CD4-positive, CD25-positive, alpha-beta regulatory T cell (primary cell): ENCODE measurements around the gene HLA-DOA. TPM values are rescaled to one million over a fixed set of nuclear protein-coding genes. Genes with fewer than 3 reads are reported as not detected.

Experiments used
- ATAC-seq, 2 donors: fragments of 150-1000 bp; cut with Tn5 transposase; one replicate each; pipeline ENCODE4 v1.10.0; 2021; ENCODE audit warnings: low read depth in 2 of 2, moderate number of reproducible peaks in 2 of 2, moderate library complexity in 1 of 2
- DNase-seq, 3 donors: peaks; one replicate each; pipeline versions ENCODE4 v3.0.0 to v3.0.0-alpha.2; 2012 to 2022; ENCODE audit warnings: mixed read lengths in 1 of 3
- H3K27ac ChIP-seq: one replicate; pipeline ENCODE4 v1.7.0; 2013; ENCODE audit warnings: mild to moderate bottlenecking, low read length; ENCODE audit not compliant: insufficient read depth, poor library complexity, severe bottlenecking
- H3K27me3 ChIP-seq: one replicate; pipeline ENCODE4 v1.7.0; 2013; ENCODE audit warnings: low read length; ENCODE audit not compliant: control insufficient read depth, insufficient read depth
- H3K36me3 ChIP-seq: one replicate; pipeline ENCODE4 v1.7.0; 2013; ENCODE audit warnings: mild to moderate bottlenecking, low read length, moderate library complexity; ENCODE audit not compliant: control insufficient read depth, insufficient read depth
- H3K4me1 ChIP-seq: 2 replicates; pipeline ENCODE4 v1.7.0; 2013; ENCODE audit warnings: mild to moderate bottlenecking, low read length; ENCODE audit not compliant: insufficient read depth, control insufficient read depth, poor library complexity, severe bottlenecking
- H3K4me3 ChIP-seq: one replicate; pipeline ENCODE4 v1.7.0; 2013; ENCODE audit warnings: low read depth, mild to moderate bottlenecking, low read length, moderate library complexity
- H3K9me3 ChIP-seq, 2 experiments: 1 replicate in 1 of 2; 2 replicates in 1 of 2; pipeline ENCODE4 v1.7.0; 2013; ENCODE audit warnings: low read length in 2 of 2, mild to moderate bottlenecking in 1 of 2, moderate library complexity in 1 of 2; ENCODE audit not compliant: control insufficient read depth in 2 of 2
- H3K27ac Mint-ChIP-seq, 3 donors: one replicate each; pipeline ENCODE4 v1.8.0; 2020 to 2022; ENCODE audit warnings: mild to moderate bottlenecking in 3 of 3, mixed read lengths in 3 of 3, moderate library complexity in 2 of 3
- H3K27me3 Mint-ChIP-seq: one replicate; pipeline ENCODE4 v1.8.0; 2022; ENCODE audit warnings: mild to moderate bottlenecking, mixed read lengths
- H3K36me3 Mint-ChIP-seq: one replicate; pipeline ENCODE4 v1.8.0; 2020; ENCODE audit warnings: mixed read lengths
- H3K4me1 Mint-ChIP-seq, 4 donors: one replicate each; pipeline ENCODE4 v1.8.0; 2020 to 2022; ENCODE audit warnings: mixed read lengths in 4 of 4, mild to moderate bottlenecking in 1 of 4
- H3K4me3 Mint-ChIP-seq, 4 donors: one replicate each; pipeline ENCODE4 v1.8.0; 2020 to 2022; ENCODE audit warnings: mild to moderate bottlenecking in 4 of 4, mixed read lengths in 4 of 4, moderate library complexity in 3 of 4
- H3K9me3 Mint-ChIP-seq, 7 donors: one replicate each; pipeline ENCODE4 v1.8.0; 2020 to 2022; ENCODE audit warnings: mixed read lengths in 7 of 7, mild to moderate bottlenecking in 3 of 7, moderate library complexity in 2 of 7
- polyA plus RNA-seq, 4 donors: library from polyadenylated mRNA; unstranded; fragments of 300-500 nt; fragmentation: Illumina TruSeq; gene quantifications; one replicate each; pipeline ENCODE4 v1.2.3, GENCODE V29; 2021
- total RNA-seq: library from RNA; stranded (reverse); gene quantifications from one replicate; pipeline ENCODE4 v1.2.3, GENCODE V29; 2022

HLA-DOA gene
- total and polyA plus RNA-seq, 5 donors from 2014 or later, result 7.0 to 14.9 (median 9.4) TPM

DNA sequence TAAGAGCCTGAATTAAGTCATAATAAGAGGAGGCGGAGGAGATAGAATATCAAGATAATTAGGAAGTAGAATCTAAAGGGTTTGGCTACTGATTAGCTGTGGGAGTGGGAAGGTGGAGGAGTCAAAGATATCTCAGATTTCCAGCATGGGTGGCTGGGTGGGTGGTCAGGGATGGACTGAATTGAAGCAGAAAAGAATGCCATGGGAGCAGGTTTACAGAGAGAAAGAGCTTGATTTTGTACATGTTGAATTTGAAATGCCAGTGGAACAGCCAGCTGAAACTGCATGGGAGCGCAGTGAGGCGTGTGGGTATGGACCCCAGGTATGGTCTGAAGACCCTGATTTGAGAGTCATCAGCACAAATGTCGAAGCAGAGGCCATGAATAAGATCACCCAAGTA lies 55.1 kb downstream of the HLA-DOA start:
- DNase-seq (no peak), ATAC-seq (no peak)
- H3K27me3 Mint-ChIP-seq, result no peaks in the 10 kb centered on the region
- peaks cover 21 to 63% (median 42%) of the 10 kb centered on the region in 4 donors for H3K4me1 Mint-ChIP-seq
- H3K36me3 Mint-ChIP-seq, result peaks cover 5% of the 10 kb centered on the region
- Histone ChIP-seq H3K4me3 (no peak overlapping the region), H3K9me3 (no peaks in the 10 kb centered on the region), H3K4me1 (peaks cover 23% of the 10 kb centered on the region), H3K27ac (no peak overlapping the region), H3K27me3 (no peaks in the 10 kb centered on the region), H3K36me3 (no peaks in the 10 kb centered on the region)
- no peaks in the 10 kb centered on the region for H3K9me3 Mint-ChIP-seq
- peak overlapping the region in 1 of 3 donors; percentile 28 for H3K27ac Mint-ChIP-seq
- peak overlapping the region in 1 of 4 donors; percentile 19 for H3K4me3 Mint-ChIP-seq

Other genes with a start within 250 kb of the HLA-DOA start
- 5.4 TPM for gene HLA-DQB2, start 246.1 kb downstream of the HLA-DOA start, total RNA-seq
- gene HLA-DQB2, start 246.1 kb downstream of the HLA-DOA start, polyA plus RNA-seq, result 1 to 10 TPM in 2 of 4 donors, not detected in 2; 3.7 to 3.8 TPM
- gene HLA-DOB, start 192.6 kb downstream of the HLA-DOA start, total RNA-seq, result 6.8 TPM
- 1 to 10 TPM in 2 of 4 donors, under 1 TPM in 2; 0.31 to 4.3 (median 1.6) TPM for gene HLA-DOB, start 192.6 kb downstream of the HLA-DOA start, polyA plus RNA-seq
- 165 TPM for gene TAP2, start 170.9 kb downstream of the HLA-DOA start, total RNA-seq
- 10 to 100 TPM in 3 of 4 donors, 1 to 10 TPM in 1; 7.2 to 56.3 (median 31.9) TPM for gene TAP2, start 170.9 kb downstream of the HLA-DOA start, polyA plus RNA-seq
- 185 TPM for gene PSMB8, start 165.5 kb downstream of the HLA-DOA start, total RNA-seq
- 100 to 1,000 TPM; 462 to 803 (median 547) TPM for gene PSMB8, start 165.5 kb downstream of the HLA-DOA start, polyA plus RNA-seq
- 220 TPM for gene TAP1, start 155.9 kb downstream of the HLA-DOA start, total RNA-seq
- 100 to 1,000 TPM; 386 to 477 (median 440) TPM for gene TAP1, start 155.9 kb downstream of the HLA-DOA start, polyA plus RNA-seq
- 148 TPM for gene PSMB9, start 155.4 kb downstream of the HLA-DOA start, total RNA-seq
- 100 to 1,000 TPM; 503 to 896 (median 615) TPM for gene PSMB9, start 155.4 kb downstream of the HLA-DOA start, polyA plus RNA-seq
- 17.6 TPM for gene HLA-DMB, start 68.6 kb downstream of the HLA-DOA start, total RNA-seq
- 10 to 100 TPM; 12.8 to 44.2 (median 32.4) TPM for gene HLA-DMB, start 68.6 kb downstream of the HLA-DOA start, polyA plus RNA-seq
- gene HLA-DMA, start 56.5 kb downstream of the HLA-DOA start, total RNA-seq, result 53.1 TPM
- gene HLA-DMA, start 56.5 kb downstream of the HLA-DOA start, polyA plus RNA-seq, result 10 to 100 TPM; 32.3 to 89.3 (median 70.1) TPM
- gene BRD2, start 41.0 kb downstream of the HLA-DOA start, total RNA-seq, result 425 TPM
- gene BRD2, start 41.0 kb downstream of the HLA-DOA start, polyA plus RNA-seq, result 10 to 100 TPM; 43.9 to 58.7 (median 53.8) TPM
- gene HLA-DPA1, start 64.1 kb upstream of the HLA-DOA start, total RNA-seq, result 102 TPM
- 100 to 1,000 TPM in 3 of 4 donors, 10 to 100 TPM in 1; 97.9 to 292 (median 209) TPM for gene HLA-DPA1, start 64.1 kb upstream of the HLA-DOA start, polyA plus RNA-seq
- gene HLA-DPB1, start 66.4 kb upstream of the HLA-DOA start, total RNA-seq, result 153 TPM
- 100 to 1,000 TPM; 144 to 335 (median 244) TPM for gene HLA-DPB1, start 66.4 kb upstream of the HLA-DOA start, polyA plus RNA-seq
- 0.89 TPM for gene COL11A2, start 182.9 kb upstream of the HLA-DOA start, total RNA-seq
- gene COL11A2, start 182.9 kb upstream of the HLA-DOA start, polyA plus RNA-seq, result under 1 TPM in 2 of 4 donors, not detected in 2; 0.34 to 0.43 TPM
- gene RXRB, start 191.1 kb upstream of the HLA-DOA start, total RNA-seq, result 62.6 TPM
- 1 to 10 TPM; 7.1 to 8.9 (median 7.2) TPM for gene RXRB, start 191.1 kb upstream of the HLA-DOA start, polyA plus RNA-seq
- 24.1 TPM for gene SLC39A7, start 191.3 kb upstream of the HLA-DOA start, total RNA-seq
- gene SLC39A7, start 191.3 kb upstream of the HLA-DOA start, polyA plus RNA-seq, result 10 to 100 TPM; 11.4 to 27.3 (median 20.4) TPM
- 8.8 TPM for gene HSD17B8, start 195.1 kb upstream of the HLA-DOA start, total RNA-seq
- 10 to 100 TPM; 33.3 to 53.9 (median 41.9) TPM for gene HSD17B8, start 195.1 kb upstream of the HLA-DOA start, polyA plus RNA-seq
- gene RING1, start 198.9 kb upstream of the HLA-DOA start, total RNA-seq, result 34.2 TPM
- gene RING1, start 198.9 kb upstream of the HLA-DOA start, polyA plus RNA-seq, result 1 to 10 TPM; 4.9 to 6.3 (median 5.5) TPM